Gastrocnemius medialis (tissue), 4 donors: ENCODE measurements around the gene PIMREG.

Experiments
- CTCF ChIP-seq, 5 experiments: fragments of 450-650 bp in 3 of 5; fragments of 200-600 bp in 2 of 5; sonication (generic) in 2 of 5; IDR thresholded peaks in 4 of 5; conservative IDR thresholded peaks in 1 of 5; 1 replicate in 4 of 5; 2 replicates in 1 of 5; pipeline ENCODE4 v1.5.1; 2016 to 2019; ENCODE audit warnings: antibody characterized with exemption in 5 of 5, mild to moderate bottlenecking in 3 of 5, moderate library complexity in 3 of 5
- POLR2A ChIP-seq, 2 donors: fragments of 450-650 bp; IDR thresholded peaks; one replicate each; pipeline ENCODE4 v1.6.1; 2017; ENCODE audit warnings: antibody characterized with exemption in 2 of 2, mild to moderate bottlenecking in 2 of 2, moderate library complexity in 2 of 2

- no peak for TF ChIP-seq CTCF (IDR thresholded peaks at IDR 0.05 in 4 of 5, conservative IDR thresholded peaks at IDR 0.05 in 1 of 5)
- no peak for TF ChIP-seq POLR2A (IDR thresholded peaks at IDR 0.05)
Observed at GRCh38 chr17:6426356-6427101, 17.7 kb upstream of the PIMREG start.
